GM12875 (cell line): ENCODE data around the gene LRRC41.

ENCODE experiments used
- H3K4me3 ChIP-seq: one replicate; pipeline ENCODE4 v1.5.1; 2011; ENCODE audit warnings: low read depth, low read length, control low read depth
- CTCF ChIP-seq: IDR thresholded peaks from 2 replicates; pipeline ENCODE4 v1.5.1; 2011; ENCODE audit warnings: low read depth, mild to moderate bottlenecking, control low read depth, inconsistent platforms, low read length, moderate library complexity, borderline replicate concordance; ENCODE audit not compliant: insufficient read depth

The LRRC41 gene

GRCh38 chr1:46310321-46310720 lies 6.9 kb upstream of the LRRC41 start:
- no peak overlapping the region for H3K4me3 ChIP-seq
- no peak for TF ChIP-seq CTCF

GRCh38 chr1:46309401-46310159 lies 6.2 kb upstream of the LRRC41 start:
- no peak overlapping the region for H3K4me3 ChIP-seq
- no peak for TF ChIP-seq CTCF

- no peak overlapping the region for H3K4me3 ChIP-seq
- no peak for TF ChIP-seq CTCF
Observed at GRCh38 chr1:46306159-46306530, 2.7 kb upstream of the LRRC41 start.

- TF ChIP-seq CTCF: no peak
Observed at GRCh38 chr1:46303872-46304326, 483 bp upstream of the LRRC41 start.

GRCh38 chr1:46302641-46303037 lies 777 bp downstream of the LRRC41 start:
- TF ChIP-seq CTCF: no peak
- peak overlapping the region; percentile 93 for H3K4me3 ChIP-seq

More at GRCh38 chr1:46303872-46304326, 483 bp upstream of the LRRC41 start:
- peak overlapping the region; percentile 77 for H3K4me3 ChIP-seq

GRCh38 chr1:46301808-46302640 lies 1.4 kb downstream of the LRRC41 start:
- H3K4me3 ChIP-seq: peak overlapping the region; percentile 93
- TF ChIP-seq CTCF: peak; percentile 67
